Adrenal gland (tissue), 12 donors: ENCODE data around the gene IGIP. TPM values are rescaled to one million over a fixed set of nuclear protein-coding genes. Genes with fewer than 3 reads are reported as not detected.

Source experiments
- DNase-seq, 7 donors: peaks; one replicate each; pipeline ENCODE4 v3.0.0-alpha.2; 2019 to 2020
- H3K27ac ChIP-seq, 5 donors: fragments of 200-600 bp; sonication (generic) in 4 of 5; 1 replicate in 3 of 5; 2 replicates in 2 of 5; pipeline versions ENCODE4 v1.5.1 to v1.8.0; 2016 to 2020; ENCODE audit warnings: mild to moderate bottlenecking in 1 of 5
- H3K27me3 ChIP-seq: fragments of 200-600 bp; 2 replicates; pipeline ENCODE4 v1.8.0; 2021
- H3K36me3 ChIP-seq, 2 donors: fragments of 200-600 bp; replicated peaks in 1 of 2; 1 replicate in 1 of 2; 2 replicates in 1 of 2; pipeline versions ENCODE4 v1.5.1 to v1.8.0; 2018 to 2022
- H3K4me1 ChIP-seq, 2 donors: fragments of 200-600 bp; replicated peaks in 1 of 2; 1 replicate in 1 of 2; 2 replicates in 1 of 2; pipeline versions ENCODE4 v1.5.1 to v1.8.0; 2018 to 2021
- H3K4me3 ChIP-seq, 4 donors: fragments of 200-600 bp; sonication (generic) in 3 of 4; one replicate each; pipeline ENCODE4 v1.5.1; 2016 to 2018
- H3K9me3 ChIP-seq, 3 donors: fragments of 200-600 bp; sonication (generic) in 1 of 3; replicated peaks in 1 of 3; 1 replicate in 2 of 3; 2 replicates in 1 of 3; pipeline versions ENCODE4 v1.5.1 to v1.8.0; 2016 to 2021
- CTCF ChIP-seq, 6 experiments: fragments of 450-650 bp in 4 of 6; fragments of 200-600 bp in 2 of 6; sonication (generic) in 1 of 6; IDR thresholded peaks; 1 replicate in 5 of 6; 2 replicates in 1 of 6; pipeline versions ENCODE4 v1.5.1 to v1.8.0; 2016 to 2021; ENCODE audit warnings: antibody characterized with exemption in 6 of 6, mild to moderate bottlenecking in 2 of 6, moderate library complexity in 1 of 6
- POLR2A ChIP-seq, 2 donors: fragments of 450-650 bp; IDR thresholded peaks; one replicate each; pipeline ENCODE4 v1.6.1; 2017; ENCODE audit warnings: antibody characterized with exemption in 2 of 2, mild to moderate bottlenecking in 2 of 2, moderate library complexity in 1 of 2
- WGBS, 4 donors: extraction: QIAGEN DNeasy Blood & Tissue Kit in 2 of 4; methylation state at CpG; one replicate each; pipeline versions ENCODE4 v1.1.5 to v1.1.7; 2013 to 2017; 5-methylcytosine and 5-hydroxymethylcytosine counted together
- intact Hi-C, 2 donors: fragments of 100-400 bp; cut with DNase I; formaldehyde crosslinking; loops; one replicate each; pipeline versions ENCODE4 v1.14.1 to v1.15.0; 2022 to 2023
- polyA plus RNA-seq, 3 donors: library from polyadenylated mRNA; stranded (reverse); fragments of 200-250 nt in 2 of 3; fragments of 350-450 nt in 1 of 3; fragmentation: Illumina TruSeq in 1 of 3; extraction: RNeasy Lipid Tissue Mini Kit (QIAGEN cat#74804) in 1 of 3; gene quantifications; one replicate each; pipeline ENCODE4 v1.2.3, GENCODE V29; 2013 to 2014
- total RNA-seq, 9 donors: library from RNA; depleted of rRNA in 4 of 9; stranded (reverse); fragments of >200 nt in 4 of 9; fragments of 120-200 nt in 1 of 9; fragmentation: NEBNext Ultra II Directional in 1 of 9; extraction: Animal tissue kit (Norgen Biotek cat#: 25700) in 1 of 9; gene quantifications; one replicate each; pipeline versions ENCODE4 v1.1.0 to v1.2.4, GENCODE V29; 2013 to 2023
- donor health status: healthy with polysubstance abuse.
- donor health status: Bipolar disorder and iron deficiency.
- donor health status: DM: yes; HTN: yes; CAD: no.
- donor health status: DM: no; HTN: no; CAD: no.
- donor health status: DM: no; HTN: no; CAD: no.
- donor health status: DM: yes; HTN: yes; CAD: no.

The IGIP gene
- total and polyA plus RNA-seq, 12 donors = 5.6 to 25.9 (median 12.0) TPM

GRCh38 chr5:140175367-140176030 is 49.8 kb downstream of the IGIP start:
- WGBS, 4 donors = 0 to 1% (median 0%) methylated on average over 26 to 58 of the region's 58 CpGs
- Histone ChIP-seq H3K27ac (peak overlapping the region; percentile 90 to 99 (median 97)), H3K36me3 (no peaks in the 10 kb centered on the region), H3K27me3 (no peaks in the 10 kb centered on the region), H3K4me1 (peaks cover 26 to 44% of the 10 kb centered on the region in 2 donors), H3K9me3 (no peaks in the 10 kb centered on the region), H3K4me3 (peak overlapping the region; percentile 62 to 96 (median 79))
- TF ChIP-seq CTCF (IDR thresholded peaks at IDR 0.05) = peak in 3 of 6 experiments; percentile 30 to 44 (median 39)
- TF ChIP-seq POLR2A (IDR thresholded peaks at IDR 0.05) = no peak
- intact Hi-C loops = loop anchor here in 1 of 2 donors (5.0 kb wide), 1 partner anchor 67 kb away; no protein-coding TSS in a partner anchor
- DNase-seq = peak; percentile 77 to 90 (median 80)

GRCh38 chr5:140176031-140176387 is 50.3 kb downstream of the IGIP start:
- no peaks in the 10 kb centered on the region for H3K36me3 ChIP-seq
- H3K4me1 ChIP-seq = peaks cover 31 to 49% of the 10 kb centered on the region in 2 donors
- intact Hi-C loops = loop anchor here in 1 of 2 donors (5.0 kb wide), 1 partner anchor 66 kb away; no protein-coding TSS in a partner anchor
- WGBS, 4 donors = 9 to 17% (median 12%) methylated on average over 4 of the region's 4 CpGs
- H3K27me3 ChIP-seq = no peaks in the 10 kb centered on the region
- no peak for DNase-seq
- no peak for TF ChIP-seq POLR2A (IDR thresholded peaks at IDR 0.05)
- no peak for TF ChIP-seq CTCF (IDR thresholded peaks at IDR 0.05)
- H3K27ac ChIP-seq = peak overlapping the region; percentile 90 to 99 (median 97)
- no peaks in the 10 kb centered on the region for H3K9me3 ChIP-seq
- peak overlapping the region; percentile 62 to 96 (median 79) for H3K4me3 ChIP-seq

GRCh38 chr5:140178086-140178410 is 52.3 kb downstream of the IGIP start:
- intact Hi-C loops = loop anchor here in 1 of 2 donors (5.0 kb wide), 1 partner anchor 64 kb away; no protein-coding TSS in a partner anchor
- H3K36me3 ChIP-seq = no peaks in the 10 kb centered on the region
- peak; percentile 50 to 78 (median 65) for DNase-seq
- 24 to 52% (median 40%) methylated on average over 1 of the region's 1 CpG for WGBS, 4 donors
- H3K27me3 ChIP-seq = no peaks in the 10 kb centered on the region
- peak overlapping the region; percentile 18 to 99 (median 97) for H3K27ac ChIP-seq
- no peak for TF ChIP-seq CTCF (IDR thresholded peaks at IDR 0.05)
- no peak for TF ChIP-seq POLR2A (IDR thresholded peaks at IDR 0.05)
- no peaks in the 10 kb centered on the region for H3K9me3 ChIP-seq
- peaks cover 46 to 67% of the 10 kb centered on the region in 2 donors for H3K4me1 ChIP-seq
- peak overlapping the region in 1 of 4 donors; percentile 2 for H3K4me3 ChIP-seq

GRCh38 chr5:140178482-140179116 is 52.9 kb downstream of the IGIP start:
- 53 to 59% (median 56%) methylated on average over 6 of the region's 6 CpGs for WGBS, 4 donors
- TF ChIP-seq POLR2A (IDR thresholded peaks at IDR 0.05) = no peak
- TF ChIP-seq CTCF (IDR thresholded peaks at IDR 0.05) = no peak
- H3K4me1 ChIP-seq = peaks cover 49 to 73% of the 10 kb centered on the region in 2 donors
- H3K27ac ChIP-seq = peak overlapping the region in 4 of 5 donors; percentile 52 to 99 (median 98)
- no peaks in the 10 kb centered on the region for H3K9me3 ChIP-seq
- no peak overlapping the region for H3K4me3 ChIP-seq
- intact Hi-C loops = loop anchor here in 1 of 2 donors (5.0 kb wide), 1 partner anchor 64 kb away; no protein-coding TSS in a partner anchor
- DNase-seq = peak in 1 of 7 donors; percentile 35
- no peaks in the 10 kb centered on the region for H3K36me3 ChIP-seq
- no peaks in the 10 kb centered on the region for H3K27me3 ChIP-seq
